Small intestine (tissue), 7 donors: ENCODE measurements around the gene PARN. TPM values are rescaled to one million over a fixed set of nuclear protein-coding genes. Genes with fewer than 3 reads are reported as not detected.
A peak's percentile ranks its signal among the peaks of the same experiment; 100 is the strongest.

Experiments
- DNase-seq, 2 donors: peaks; one replicate each; pipeline versions ENCODE4 v3.0.0 to v3.0.0-alpha.2; 2013
- FAIRE-seq: peaks from 2 replicates; lab custom pipeline; 2012; peaks lifted over from hg19 to GRCh38; lab: Jason Lieb, UNC
- H3K27ac ChIP-seq, 3 donors: one replicate each; pipeline ENCODE4 v1.5.1; 2013; ENCODE audit warnings: low read length in 2 of 3, mild to moderate bottlenecking in 2 of 3, control low read depth in 1 of 3, inconsistent platforms in 1 of 3, low read depth in 1 of 3, moderate library complexity in 1 of 3
- H3K27me3 ChIP-seq, 3 donors: one replicate each; pipeline ENCODE4 v1.6.1; 2013; ENCODE audit warnings: low read length in 3 of 3, inconsistent platforms in 1 of 3; ENCODE audit not compliant: control insufficient read depth in 3 of 3, insufficient read depth in 3 of 3
- H3K36me3 ChIP-seq, 3 donors: one replicate each; pipeline ENCODE4 v1.6.1; 2013; ENCODE audit warnings: low read length in 3 of 3, inconsistent platforms in 1 of 3, low read depth in 1 of 3, mild to moderate bottlenecking in 1 of 3, moderate library complexity in 1 of 3; ENCODE audit not compliant: control insufficient read depth in 3 of 3, insufficient read depth in 2 of 3
- H3K4me1 ChIP-seq, 3 donors: one replicate each; pipeline ENCODE4 v1.6.1; 2013; ENCODE audit warnings: low read length in 2 of 3, inconsistent platforms in 1 of 3, low read depth in 1 of 3, mild to moderate bottlenecking in 1 of 3, moderate library complexity in 1 of 3; ENCODE audit not compliant: control insufficient read depth in 3 of 3, insufficient read depth in 2 of 3
- H3K4me3 ChIP-seq, 3 donors: one replicate each; pipeline ENCODE4 v1.5.1; 2013; ENCODE audit warnings: low read length in 3 of 3, control low read depth in 1 of 3, inconsistent platforms in 1 of 3, low read depth in 1 of 3, mild to moderate bottlenecking in 1 of 3, moderate library complexity in 1 of 3
- H3K9me3 ChIP-seq, 2 donors: one replicate each; pipeline ENCODE4 v1.6.1; 2013; ENCODE audit warnings: low read depth in 1 of 2, low read length in 1 of 2; ENCODE audit not compliant: control insufficient read depth in 2 of 2, insufficient read depth in 1 of 2
- WGBS, 3 donors: extraction: QIAGEN DNeasy Blood & Tissue Kit; methylation state at CpG; one replicate each; pipeline ENCODE4 v1.1.7; 2013; 5-methylcytosine and 5-hydroxymethylcytosine counted together
- polyA plus RNA-seq, 4 donors: library from polyadenylated mRNA; stranded (reverse) in 3 of 4; unstranded in 1 of 4; fragments of 200-250 nt in 3 of 4; fragments of 120-200 nt in 1 of 4; gene quantifications; one replicate each; pipeline versions ENCODE4 v1.2.1 to v1.2.3, GENCODE V29; 2013
- donor health status: healthy with polysubstance abuse.
- donor health status: control.
- donor health status: control.
- donor health status: Bipolar disorder and iron deficiency.
- donor health status: healthy.

PARN gene
- polyA plus RNA-seq, 4 donors = 11.1 to 25.5 (median 15.8) TPM

DNA sequence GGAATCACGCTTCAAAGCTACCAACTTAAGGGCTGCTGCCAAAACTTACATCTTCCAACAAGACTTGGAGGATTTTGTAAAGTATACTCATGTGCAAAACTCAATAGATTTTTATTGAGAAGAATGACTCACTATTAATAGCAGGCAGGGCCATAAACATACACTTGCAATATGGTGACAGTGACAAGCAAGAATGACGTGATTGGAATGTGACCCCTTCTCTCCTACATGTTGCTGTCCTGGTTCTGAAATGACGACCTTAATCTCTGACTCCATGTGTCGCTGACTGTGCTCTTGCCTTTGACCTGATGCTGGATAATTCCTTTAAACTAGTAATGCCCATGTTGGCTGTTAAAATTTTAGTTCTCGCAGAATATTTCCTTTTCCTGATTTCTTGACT is 174.5 kb downstream of the PARN start:
- Histone ChIP-seq H3K9me3 (no peaks in the 10 kb centered on the region), H3K4me1 (no peaks in the 10 kb centered on the region), H3K4me3 (no peak overlapping the region), H3K27ac (no peak overlapping the region), H3K27me3 (no peaks in the 10 kb centered on the region), H3K36me3 (peaks cover 0 to 3% (median 0%) of the 10 kb centered on the region in 3 donors)
- no peak for FAIRE-seq
- peak; percentile 69 to 79 for DNase-seq
- WGBS, 3 donors = 49 to 72% (median 66%) methylated on average over 5 of the region's 5 CpGs

DNA sequence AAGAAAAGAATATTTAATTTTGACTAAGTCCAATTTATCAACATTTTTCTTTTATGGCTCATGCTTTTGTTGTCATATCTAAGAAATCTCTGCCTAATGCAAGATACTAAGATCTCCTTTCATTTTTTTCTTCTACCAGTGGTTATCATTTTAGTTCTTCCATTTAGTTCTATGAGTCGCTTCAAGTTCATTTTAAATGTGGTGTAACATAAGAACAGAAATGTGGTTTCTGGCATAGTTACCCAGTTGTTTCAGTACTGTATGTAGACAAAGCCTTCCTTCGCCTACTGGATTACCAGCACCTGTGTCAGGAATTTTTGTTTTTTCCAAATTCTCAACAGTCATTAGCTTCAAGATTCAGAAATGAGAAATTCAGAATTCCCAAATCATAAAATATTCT is 175.7 kb downstream of the PARN start:
- no peak overlapping the region for H3K27ac ChIP-seq
- DNase-seq (no peak), FAIRE-seq (no peak)
- H3K27me3 ChIP-seq = no peaks in the 10 kb centered on the region
- H3K4me1 ChIP-seq = no peaks in the 10 kb centered on the region
- H3K36me3 ChIP-seq = peaks cover 0 to 3% (median 0%) of the 10 kb centered on the region in 3 donors
- H3K4me3 ChIP-seq = no peak overlapping the region
- WGBS, 3 donors = 96 to 98% (median 97%) methylated on average over 2 of the region's 2 CpGs
- no peaks in the 10 kb centered on the region for H3K9me3 ChIP-seq

DNA sequence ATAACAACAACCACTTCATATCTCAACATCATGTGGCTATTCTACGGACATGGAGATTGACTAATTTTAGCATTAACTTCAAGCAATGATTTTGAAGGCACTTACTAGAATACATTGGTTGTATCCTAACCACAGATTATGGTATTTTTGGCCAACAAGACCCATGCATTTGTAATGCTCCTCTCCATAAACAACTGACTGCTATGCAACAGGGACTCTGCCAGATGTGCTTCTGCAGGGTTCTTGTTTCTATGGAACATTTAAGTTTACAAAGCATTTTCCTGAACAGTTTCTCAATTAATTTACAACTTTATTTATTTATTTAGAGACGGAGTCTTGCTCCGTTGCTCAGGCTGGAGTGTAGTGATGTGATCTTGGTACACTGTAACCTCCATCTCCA is 178.0 kb downstream of the PARN start:
- no peak overlapping the region for H3K4me3 ChIP-seq
- no peaks in the 10 kb centered on the region for H3K4me1 ChIP-seq
- no peaks in the 10 kb centered on the region for H3K36me3 ChIP-seq
- no peak for DNase-seq
- no peak for FAIRE-seq
- no peaks in the 10 kb centered on the region for H3K27me3 ChIP-seq
- 80 to 94% (median 94%) methylated on average over 3 of the region's 3 CpGs for WGBS, 3 donors
- no peaks in the 10 kb centered on the region for H3K9me3 ChIP-seq
- no peak overlapping the region for H3K27ac ChIP-seq

DNA sequence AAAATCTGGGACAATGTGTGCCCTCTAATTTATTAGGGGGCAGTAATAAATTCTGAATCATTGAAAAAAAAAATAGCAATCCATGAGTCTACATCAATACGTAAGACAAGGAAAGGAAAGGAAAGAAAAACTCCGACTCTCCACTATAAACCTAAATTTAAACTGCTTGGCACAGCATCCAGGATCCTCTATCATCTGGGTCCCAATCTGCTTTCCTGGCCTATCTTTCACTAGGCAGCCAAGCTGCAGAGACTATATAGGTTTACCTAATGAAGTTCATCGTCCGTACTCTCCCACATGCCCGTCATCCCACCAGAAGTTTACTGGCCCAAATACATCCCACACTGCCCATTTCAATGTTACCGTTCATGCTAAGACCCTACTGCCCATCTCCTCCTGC is 179.2 kb downstream of the PARN start:
- no peak for FAIRE-seq
- Histone ChIP-seq H3K9me3 (no peaks in the 10 kb centered on the region), H3K4me3 (no peak overlapping the region), H3K36me3 (peaks cover 4 to 6% (median 6%) of the 10 kb centered on the region in 3 donors), H3K4me1 (no peaks in the 10 kb centered on the region), H3K27ac (no peak overlapping the region), H3K27me3 (no peaks in the 10 kb centered on the region)
- no peak for DNase-seq
- WGBS, 3 donors = 93 to 95% (median 93%) methylated on average over 6 of the region's 6 CpGs

DNA sequence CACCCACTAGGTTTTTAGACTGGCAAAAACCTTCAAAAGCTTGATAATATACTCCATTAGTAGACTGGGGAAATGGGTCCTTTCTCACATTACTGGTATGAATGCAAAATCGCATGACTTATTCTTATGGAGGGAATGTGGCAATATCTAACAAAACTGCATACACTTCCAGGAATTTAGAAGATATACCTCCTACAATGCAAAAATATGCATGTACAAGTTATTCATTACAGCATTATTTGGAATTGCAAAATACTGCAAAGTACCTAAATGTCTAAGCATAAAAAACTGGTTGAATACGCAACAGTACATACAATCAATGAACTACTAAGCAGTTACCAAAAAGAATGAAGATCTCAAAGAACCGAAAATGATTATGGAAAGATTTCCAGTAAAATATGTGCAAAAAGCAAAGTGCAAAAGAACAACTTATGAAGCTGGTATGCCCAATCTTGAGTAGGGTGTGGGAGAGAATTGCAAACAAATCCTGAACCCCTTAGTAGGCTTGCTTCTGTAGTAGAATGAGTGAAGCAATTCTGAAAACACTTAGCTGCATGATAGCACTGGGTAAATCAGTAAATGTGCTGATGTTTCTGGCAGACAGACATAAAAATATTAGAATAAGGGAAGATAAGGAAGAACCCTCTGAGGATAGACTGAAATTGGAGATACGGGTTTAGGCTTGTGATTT is 180.1 kb downstream of the PARN start:
- DNase-seq = no peak
- whole genome bisulfite sequencing, 3 donors = 94 to 97% (median 95%) methylated on average over 4 of the region's 4 CpGs
- peaks cover 4 to 8% (median 6%) of the 10 kb centered on the region in 3 donors for H3K36me3 ChIP-seq
- H3K4me3 ChIP-seq = no peak overlapping the region
- no peak for FAIRE-seq
- H3K27me3 ChIP-seq = no peaks in the 10 kb centered on the region
- no peaks in the 10 kb centered on the region for H3K4me1 ChIP-seq
- H3K9me3 ChIP-seq = no peaks in the 10 kb centered on the region
- H3K27ac ChIP-seq = no peak overlapping the region

DNA sequence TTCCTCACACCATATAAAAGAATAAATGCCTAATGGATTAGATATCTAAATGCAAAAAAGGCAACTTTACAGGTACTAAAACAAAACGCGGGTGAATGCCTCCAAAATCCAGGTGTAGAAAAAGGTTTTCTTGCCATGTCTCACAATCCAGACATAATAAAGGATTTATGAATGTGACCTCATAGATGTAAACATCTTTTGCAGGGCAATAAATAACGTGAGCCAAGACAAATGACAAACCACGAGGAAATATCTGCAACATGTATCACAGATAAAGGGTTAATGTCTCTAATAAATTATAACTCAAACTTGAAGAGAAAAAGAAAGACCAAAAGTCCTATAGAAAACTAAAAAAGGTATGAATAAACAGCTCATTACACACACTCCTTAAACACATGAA is 180.7 kb downstream of the PARN start:
- 32 to 60% (median 56%) methylated on average over 4 of the region's 4 CpGs for WGBS, 3 donors
- FAIRE-seq (no peak), DNase-seq (no peak)
- Histone ChIP-seq H3K9me3 (no peaks in the 10 kb centered on the region), H3K4me1 (no peaks in the 10 kb centered on the region), H3K27ac (no peak overlapping the region), H3K36me3 (peaks cover 4 to 8% (median 6%) of the 10 kb centered on the region in 3 donors), H3K4me3 (no peak overlapping the region), H3K27me3 (no peaks in the 10 kb centered on the region)

DNA sequence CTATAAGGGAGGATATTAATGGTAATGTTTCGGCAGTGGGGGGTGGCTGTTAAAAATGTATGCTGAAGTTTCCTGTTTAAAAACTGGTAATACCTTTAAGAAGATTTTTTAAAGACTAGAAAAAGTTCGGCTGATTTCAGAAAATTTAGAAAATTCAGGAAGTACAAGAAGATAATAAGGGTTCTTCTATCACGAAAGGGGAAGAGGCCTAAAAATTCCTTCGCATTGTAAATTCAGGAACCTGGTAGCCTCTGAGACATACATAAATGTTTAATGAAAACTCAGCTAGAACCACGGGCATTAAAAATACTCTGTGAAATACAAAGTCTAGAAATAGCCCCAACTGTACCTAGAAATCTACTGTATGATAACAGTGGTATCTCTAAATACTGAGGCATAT is 181.2 kb downstream of the PARN start:
- 86 to 97% (median 95%) methylated on average over 5 of the region's 5 CpGs for WGBS, 3 donors
- Histone ChIP-seq H3K4me3 (no peak overlapping the region), H3K9me3 (no peaks in the 10 kb centered on the region), H3K27ac (no peak overlapping the region), H3K27me3 (no peaks in the 10 kb centered on the region), H3K4me1 (no peaks in the 10 kb centered on the region), H3K36me3 (peaks cover 4 to 8% (median 6%) of the 10 kb centered on the region in 3 donors)
- DNase-seq = no peak
- no peak for FAIRE-seq

DNA sequence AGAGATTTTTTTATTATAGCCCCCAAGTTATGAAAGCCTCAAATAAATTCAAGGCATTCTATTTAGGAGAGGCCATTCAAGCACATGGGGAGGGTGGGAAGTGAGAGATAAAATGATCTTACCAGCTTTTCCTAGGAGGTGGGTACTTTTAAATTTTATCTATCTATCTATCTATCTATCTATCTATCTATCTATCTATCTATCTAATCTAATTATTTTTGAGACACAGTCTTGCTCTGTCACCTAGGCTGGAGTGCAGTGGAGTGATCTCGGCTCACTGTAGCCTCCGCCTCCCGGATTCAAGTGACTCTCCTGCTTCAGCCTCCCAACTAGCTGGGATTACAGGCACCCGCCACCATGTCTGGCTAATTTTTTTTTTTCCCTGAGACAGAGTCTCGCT is 182.3 kb downstream of the PARN start:
- H3K4me1 ChIP-seq = no peaks in the 10 kb centered on the region
- DNase-seq (no peak), FAIRE-seq (no peak)
- peaks cover 4 to 8% (median 6%) of the 10 kb centered on the region in 3 donors for H3K36me3 ChIP-seq
- no peak overlapping the region for H3K4me3 ChIP-seq
- no peak overlapping the region for H3K27ac ChIP-seq
- 97 to 100% (median 97%) methylated on average over 5 of the region's 5 CpGs for WGBS, 3 donors
- H3K27me3 ChIP-seq = no peaks in the 10 kb centered on the region
- H3K9me3 ChIP-seq = no peaks in the 10 kb centered on the region

DNA sequence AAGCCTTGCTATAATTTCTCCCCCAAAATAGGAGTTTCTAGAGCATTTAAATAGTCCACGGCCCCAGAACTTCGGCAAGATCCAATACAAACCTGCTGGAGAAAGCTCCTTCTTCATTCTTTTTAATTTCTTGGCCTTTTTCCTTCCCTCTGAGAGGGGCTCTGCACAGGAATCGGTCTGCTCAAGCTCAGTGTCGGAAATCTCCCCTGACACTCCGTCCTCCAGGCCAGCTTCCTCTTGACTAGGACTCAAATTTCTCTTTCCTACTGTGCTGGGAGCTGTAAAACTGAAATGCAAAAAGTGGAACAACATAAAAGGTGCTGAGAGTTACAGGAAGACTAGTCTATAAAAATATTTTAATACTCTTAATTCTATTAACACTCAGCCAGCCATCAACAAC is 183.3 kb downstream of the PARN start:
- FAIRE-seq (no peak), DNase-seq (no peak)
- no peak overlapping the region for H3K27ac ChIP-seq
- H3K36me3 ChIP-seq = peaks cover 4 to 10% (median 8%) of the 10 kb centered on the region in 3 donors
- 86 to 95% (median 89%) methylated on average over 5 of the region's 5 CpGs for WGBS, 3 donors
- no peaks in the 10 kb centered on the region for H3K9me3 ChIP-seq
- H3K4me1 ChIP-seq = no peaks in the 10 kb centered on the region
- H3K27me3 ChIP-seq = no peaks in the 10 kb centered on the region
- no peak overlapping the region for H3K4me3 ChIP-seq
